Neural crest cell (in vitro differentiated cells): Measurements from ENCODE around the gene CSGALNACT2. TPM values are rescaled to one million over a fixed set of nuclear protein-coding genes. Genes with fewer than 3 reads are reported as not detected.

Source experiments
- DNase-seq: peaks from one replicate; pipeline ENCODE4 v3.0.0; 2021; ENCODE audit warnings: low read depth, mixed read lengths, low spot score
- H3K27ac Mint-ChIP-seq: one replicate; pipeline ENCODE4 v1.8.0; 2021; ENCODE audit warnings: mild to moderate bottlenecking, mixed read lengths; ENCODE audit not compliant: unreplicated experiment
- H3K27me3 Mint-ChIP-seq: 2 replicates; pipeline ENCODE4 v1.8.0; 2021; ENCODE audit warnings: low read depth, mild to moderate bottlenecking, mixed read lengths
- H3K36me3 Mint-ChIP-seq: 2 replicates; pipeline ENCODE4 v1.8.0; 2021; ENCODE audit warnings: low read depth, mild to moderate bottlenecking, mixed read lengths
- H3K4me1 Mint-ChIP-seq: 2 replicates; pipeline ENCODE4 v1.8.0; 2021; ENCODE audit warnings: mixed read lengths
- H3K4me3 Mint-ChIP-seq: one replicate; pipeline ENCODE4 v1.8.0; 2021; ENCODE audit warnings: mild to moderate bottlenecking, mixed read lengths
- H3K9me3 Mint-ChIP-seq: 2 replicates; pipeline ENCODE4 v1.8.0; 2021; ENCODE audit warnings: mixed read lengths
- total RNA-seq: library from RNA; stranded (reverse); gene quantifications from 2 replicates; pipeline ENCODE4 v1.2.1, GENCODE V29; 2021
- TF ChIP-seq, protein P1 (sequence below): fragments of 200-600 bp; sonication (generic); conservative IDR thresholded peaks from 2 replicates; pipeline ENCODE4 v1.5.0; 2021; ENCODE audit warnings: antibody characterized with exemption, mild to moderate bottlenecking

The CSGALNACT2 gene
- total RNA-seq, 1 donor from 2014 or later: 14.6 TPM

DNA sequence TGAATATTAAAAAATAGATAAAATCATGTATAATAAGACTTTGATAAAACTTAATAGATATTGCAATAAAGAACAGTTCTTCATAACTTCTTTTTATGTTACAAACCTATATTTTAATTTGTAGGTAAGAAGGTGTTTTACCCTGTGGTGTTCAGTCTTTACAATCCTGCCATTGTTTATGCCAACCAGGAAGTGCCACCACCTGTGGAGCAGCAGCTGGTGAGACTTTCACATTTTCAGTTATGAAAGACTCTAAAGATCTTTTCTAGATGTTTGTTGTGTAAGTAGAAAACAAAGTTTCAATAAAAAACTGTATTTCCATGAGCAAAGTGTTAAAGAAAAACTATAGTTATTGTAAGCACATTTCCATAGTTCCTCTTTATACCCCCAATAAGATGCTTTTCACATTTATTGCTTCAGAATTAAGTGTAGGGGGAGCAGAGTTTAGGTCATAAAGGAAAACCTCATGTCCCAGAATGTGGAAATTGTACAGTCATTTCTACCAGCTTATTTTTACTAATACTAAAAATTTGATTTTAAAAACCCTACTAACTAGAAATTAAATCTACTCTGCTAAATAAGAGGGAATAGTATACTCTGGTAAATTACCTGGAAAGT lies 28.7 kb downstream of the CSGALNACT2 start:
- Mint-ChIP-seq H3K36me3 (peaks cover 7% of the 10 kb centered on the region), H3K27me3 (no peaks in the 10 kb centered on the region), H3K27ac (no peak overlapping the region), H3K4me3 (no peak overlapping the region), H3K9me3 (no peaks in the 10 kb centered on the region), H3K4me1 (peaks cover 3% of the 10 kb centered on the region)
- TF ChIP-seq, protein P1, sequence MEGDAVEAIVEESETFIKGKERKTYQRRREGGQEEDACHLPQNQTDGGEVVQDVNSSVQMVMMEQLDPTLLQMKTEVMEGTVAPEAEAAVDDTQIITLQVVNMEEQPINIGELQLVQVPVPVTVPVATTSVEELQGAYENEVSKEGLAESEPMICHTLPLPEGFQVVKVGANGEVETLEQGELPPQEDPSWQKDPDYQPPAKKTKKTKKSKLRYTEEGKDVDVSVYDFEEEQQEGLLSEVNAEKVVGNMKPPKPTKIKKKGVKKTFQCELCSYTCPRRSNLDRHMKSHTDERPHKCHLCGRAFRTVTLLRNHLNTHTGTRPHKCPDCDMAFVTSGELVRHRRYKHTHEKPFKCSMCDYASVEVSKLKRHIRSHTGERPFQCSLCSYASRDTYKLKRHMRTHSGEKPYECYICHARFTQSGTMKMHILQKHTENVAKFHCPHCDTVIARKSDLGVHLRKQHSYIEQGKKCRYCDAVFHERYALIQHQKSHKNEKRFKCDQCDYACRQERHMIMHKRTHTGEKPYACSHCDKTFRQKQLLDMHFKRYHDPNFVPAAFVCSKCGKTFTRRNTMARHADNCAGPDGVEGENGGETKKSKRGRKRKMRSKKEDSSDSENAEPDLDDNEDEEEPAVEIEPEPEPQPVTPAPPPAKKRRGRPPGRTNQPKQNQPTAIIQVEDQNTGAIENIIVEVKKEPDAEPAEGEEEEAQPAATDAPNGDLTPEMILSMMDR: no peak
- no peak for DNase-seq

GRCh38 chr10:43167498-43167889 lies 29.2 kb downstream of the CSGALNACT2 start:
- no peaks in the 10 kb centered on the region for H3K9me3 Mint-ChIP-seq
- no peak overlapping the region for H3K27ac Mint-ChIP-seq
- DNase-seq: no peak
- peaks cover 3% of the 10 kb centered on the region for H3K4me1 Mint-ChIP-seq
- peaks cover 7% of the 10 kb centered on the region for H3K36me3 Mint-ChIP-seq
- no peaks in the 10 kb centered on the region for H3K27me3 Mint-ChIP-seq
- TF ChIP-seq, protein P1: no peak
- no peak overlapping the region for H3K4me3 Mint-ChIP-seq

DNA sequence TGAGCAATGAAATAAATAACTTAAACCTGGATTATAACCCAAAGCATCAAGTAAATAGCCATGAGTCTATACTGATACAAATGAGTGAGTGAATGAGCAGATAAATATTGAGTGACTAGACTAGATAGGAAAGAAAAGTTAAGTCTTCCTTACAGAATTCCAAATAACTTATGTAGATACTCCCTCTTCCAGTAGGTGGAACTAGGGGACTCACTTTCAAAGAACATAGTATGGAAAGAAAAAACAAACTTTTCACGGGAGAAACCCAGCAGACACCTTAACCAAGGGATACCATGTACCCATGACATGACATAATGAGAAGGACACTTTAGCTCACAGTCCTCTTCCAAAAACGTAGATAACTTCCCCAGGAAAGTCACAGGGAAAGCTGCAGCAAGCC lies 32.2 kb downstream of the CSGALNACT2 start:
- no peak overlapping the region for H3K27ac Mint-ChIP-seq
- TF ChIP-seq, protein P1: peak; percentile 38

DNA sequence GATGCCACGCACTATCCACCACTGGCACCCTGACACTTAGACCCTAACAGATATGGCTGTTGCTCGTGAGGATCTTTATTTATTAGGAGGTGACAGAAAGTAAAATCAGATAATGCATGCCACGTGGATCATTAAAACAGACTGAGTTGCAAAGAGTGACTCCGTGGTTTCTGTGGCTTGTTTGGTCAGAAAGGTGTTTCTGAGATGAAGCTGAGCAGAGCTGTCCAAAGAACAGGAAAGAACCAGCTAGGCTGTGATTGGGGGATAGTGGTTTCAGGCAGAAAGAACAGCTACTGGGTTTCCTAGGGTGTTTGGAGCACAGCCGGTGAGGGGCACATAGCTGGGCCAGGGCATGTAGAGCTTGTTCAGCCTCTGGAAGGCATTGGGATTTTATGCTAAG lies 34.4 kb downstream of the CSGALNACT2 start:
- TF ChIP-seq, protein P1: no peak
- no peaks in the 10 kb centered on the region for H3K9me3 Mint-ChIP-seq
- no peaks in the 10 kb centered on the region for H3K27me3 Mint-ChIP-seq
- no peak overlapping the region for H3K27ac Mint-ChIP-seq
- H3K36me3 Mint-ChIP-seq: peaks cover 14% of the 10 kb centered on the region
- DNase-seq: no peak
- H3K4me1 Mint-ChIP-seq: peaks cover 3% of the 10 kb centered on the region
- H3K4me3 Mint-ChIP-seq: no peak overlapping the region

More for the DNA sequence above, 32.2 kb downstream of the CSGALNACT2 start:
- H3K4me3 Mint-ChIP-seq: no peak overlapping the region
- no peaks in the 10 kb centered on the region for H3K27me3 Mint-ChIP-seq
- DNase-seq: no peak
- H3K9me3 Mint-ChIP-seq: no peaks in the 10 kb centered on the region
- peaks cover 10% of the 10 kb centered on the region for H3K36me3 Mint-ChIP-seq
- peaks cover 3% of the 10 kb centered on the region for H3K4me1 Mint-ChIP-seq

DNA sequence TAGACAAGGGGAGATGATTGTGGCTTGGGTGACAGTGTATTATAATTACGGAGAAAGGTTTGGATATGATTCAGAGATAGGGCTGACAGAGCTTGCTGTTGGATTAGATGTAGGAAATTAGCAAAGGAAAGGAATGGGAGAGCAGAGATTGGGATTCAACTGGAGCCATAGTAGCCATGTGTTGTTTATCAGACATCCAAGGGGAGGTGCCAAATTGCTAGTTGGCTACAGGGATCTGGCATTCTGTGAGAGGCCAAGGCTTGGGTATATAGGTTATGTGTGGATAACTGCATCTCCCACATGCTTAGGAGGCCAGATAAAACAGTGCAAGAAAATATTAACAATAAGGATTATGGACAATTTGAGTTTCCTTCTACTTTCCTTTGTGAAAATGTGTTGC lies 34.9 kb downstream of the CSGALNACT2 start:
- H3K27ac Mint-ChIP-seq: no peak overlapping the region
- H3K27me3 Mint-ChIP-seq: no peaks in the 10 kb centered on the region
- TF ChIP-seq, protein P1: no peak
- H3K4me1 Mint-ChIP-seq: peaks cover 3% of the 10 kb centered on the region
- H3K36me3 Mint-ChIP-seq: peaks cover 18% of the 10 kb centered on the region
- no peaks in the 10 kb centered on the region for H3K9me3 Mint-ChIP-seq
- no peak overlapping the region for H3K4me3 Mint-ChIP-seq
- DNase-seq: no peak
